Measurements from ENCODE around the gene GP5. TPM values are rescaled to one million over a fixed set of nuclear protein-coding genes. Genes with fewer than 3 reads are reported as not detected.

GP5 gene
- total and polyA plus RNA-seq, 4 donors: 0.03 to 3.3 (median 0.16) TPM

GRCh38 chr3:194439881-194440550, 41.0 kb upstream of the GP5 start:
- no peaks in the 10 kb centered on the region for H3K27me3 ChIP-seq (ENCODE audit: control insufficient read depth in 4 of 4, insufficient read depth in 4 of 4, low read length in 3 of 4)
- TF ChIP-seq RAD21 (IDR thresholded peaks at IDR 0.05) (no peak), JUND (IDR thresholded peaks at IDR 0.05) (no peak)
- H3K4me1 ChIP-seq (ENCODE audit: control insufficient read depth in 4 of 4, insufficient read depth in 4 of 4, low read length in 3 of 4): no peaks in the 10 kb centered on the region
- no peak for DNase-seq (ENCODE audit: low spot score)
- no peaks in the 10 kb centered on the region for H3K9me3 ChIP-seq (ENCODE audit: control insufficient read depth in 4 of 4, low read length in 3 of 4)
- WGBS: 88% methylated on average over 6 of the region's 6 CpGs
- no peak overlapping the region for H3K4me3 ChIP-seq (ENCODE audit: low read depth in 1 of 3, low read length in 3 of 3)
- no peak overlapping the region for H3K9ac ChIP-seq (ENCODE audit: low read depth in 1 of 2, low read length in 2 of 2)
- H3K27ac ChIP-seq (ENCODE audit: low read depth in 1 of 2, low read length in 2 of 2): no peak overlapping the region
- peaks cover 7 to 49% (median 35%) of the 10 kb centered on the region in 4 donors for H3K36me3 ChIP-seq (ENCODE audit: control insufficient read depth in 4 of 4, insufficient read depth in 3 of 4, low read depth in 1 of 4, low read length in 3 of 4)

- Histone ChIP-seq H3K36me3 (ENCODE audit: control insufficient read depth in 4 of 4, insufficient read depth in 3 of 4, low read depth in 1 of 4, low read length in 3 of 4) (peaks cover 8 to 69% (median 49%) of the 10 kb centered on the region in 4 donors), H3K4me3 (ENCODE audit: low read depth in 1 of 3, low read length in 3 of 3) (no peak overlapping the region), H3K9ac (ENCODE audit: low read depth in 1 of 2, low read length in 2 of 2) (no peak overlapping the region), H3K27ac (ENCODE audit: low read depth in 1 of 2, low read length in 2 of 2) (no peak overlapping the region), H3K9me3 (ENCODE audit: control insufficient read depth in 4 of 4, low read length in 3 of 4) (no peaks in the 10 kb centered on the region), H3K27me3 (ENCODE audit: control insufficient read depth in 4 of 4, insufficient read depth in 4 of 4, low read length in 3 of 4) (no peaks in the 10 kb centered on the region), H3K4me1 (ENCODE audit: control insufficient read depth in 4 of 4, insufficient read depth in 4 of 4, low read length in 3 of 4) (peaks cover 0 to 11% (median 5%) of the 10 kb centered on the region in 4 donors)
- DNase-seq (ENCODE audit: low spot score): no peak
- 82% methylated on average over 3 of the region's 3 CpGs for WGBS
- TF ChIP-seq SP1 (IDR thresholded peaks at IDR 0.05): no peak
- TF ChIP-seq FOXA2 (IDR thresholded peaks at IDR 0.05): no peak
- no peak for TF ChIP-seq JUND (IDR thresholded peaks at IDR 0.05)
- TF ChIP-seq EGR1 (IDR thresholded peaks at IDR 0.05; ENCODE audit: low read depth in 2 of 2): no peak
- TF ChIP-seq TAF1 (conservative IDR thresholded peaks at IDR 0.05): no peak
- TF ChIP-seq FOXA1 (IDR thresholded peaks at IDR 0.05): no peak
- TF ChIP-seq MAX (IDR thresholded peaks at IDR 0.05): no peak
- TF ChIP-seq, protein P1, sequence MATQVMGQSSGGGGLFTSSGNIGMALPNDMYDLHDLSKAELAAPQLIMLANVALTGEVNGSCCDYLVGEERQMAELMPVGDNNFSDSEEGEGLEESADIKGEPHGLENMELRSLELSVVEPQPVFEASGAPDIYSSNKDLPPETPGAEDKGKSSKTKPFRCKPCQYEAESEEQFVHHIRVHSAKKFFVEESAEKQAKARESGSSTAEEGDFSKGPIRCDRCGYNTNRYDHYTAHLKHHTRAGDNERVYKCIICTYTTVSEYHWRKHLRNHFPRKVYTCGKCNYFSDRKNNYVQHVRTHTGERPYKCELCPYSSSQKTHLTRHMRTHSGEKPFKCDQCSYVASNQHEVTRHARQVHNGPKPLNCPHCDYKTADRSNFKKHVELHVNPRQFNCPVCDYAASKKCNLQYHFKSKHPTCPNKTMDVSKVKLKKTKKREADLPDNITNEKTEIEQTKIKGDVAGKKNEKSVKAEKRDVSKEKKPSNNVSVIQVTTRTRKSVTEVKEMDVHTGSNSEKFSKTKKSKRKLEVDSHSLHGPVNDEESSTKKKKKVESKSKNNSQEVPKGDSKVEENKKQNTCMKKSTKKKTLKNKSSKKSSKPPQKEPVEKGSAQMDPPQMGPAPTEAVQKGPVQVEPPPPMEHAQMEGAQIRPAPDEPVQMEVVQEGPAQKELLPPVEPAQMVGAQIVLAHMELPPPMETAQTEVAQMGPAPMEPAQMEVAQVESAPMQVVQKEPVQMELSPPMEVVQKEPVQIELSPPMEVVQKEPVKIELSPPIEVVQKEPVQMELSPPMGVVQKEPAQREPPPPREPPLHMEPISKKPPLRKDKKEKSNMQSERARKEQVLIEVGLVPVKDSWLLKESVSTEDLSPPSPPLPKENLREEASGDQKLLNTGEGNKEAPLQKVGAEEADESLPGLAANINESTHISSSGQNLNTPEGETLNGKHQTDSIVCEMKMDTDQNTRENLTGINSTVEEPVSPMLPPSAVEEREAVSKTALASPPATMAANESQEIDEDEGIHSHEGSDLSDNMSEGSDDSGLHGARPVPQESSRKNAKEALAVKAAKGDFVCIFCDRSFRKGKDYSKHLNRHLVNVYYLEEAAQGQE (IDR thresholded peaks at IDR 0.05): no peak
- TF ChIP-seq ZBTB33 (IDR thresholded peaks at IDR 0.05): no peak
- no peak for TF ChIP-seq YY1 (IDR thresholded peaks at IDR 0.05)
- TF ChIP-seq NR2F2 (IDR thresholded peaks at IDR 0.05): no peak
- TF ChIP-seq HNF4G (IDR thresholded peaks at IDR 0.05): no peak
- TF ChIP-seq ATF3 (IDR thresholded peaks at IDR 0.05): no peak
- TF ChIP-seq GABPA (IDR thresholded peaks at IDR 0.05 in 1 of 2, conservative IDR thresholded peaks at IDR 0.05 in 1 of 2): no peak
- TF ChIP-seq HNF4A (conservative IDR thresholded peaks at IDR 0.05): no peak
- TF ChIP-seq RAD21 (IDR thresholded peaks at IDR 0.05): no peak
- TF ChIP-seq, protein P2, sequence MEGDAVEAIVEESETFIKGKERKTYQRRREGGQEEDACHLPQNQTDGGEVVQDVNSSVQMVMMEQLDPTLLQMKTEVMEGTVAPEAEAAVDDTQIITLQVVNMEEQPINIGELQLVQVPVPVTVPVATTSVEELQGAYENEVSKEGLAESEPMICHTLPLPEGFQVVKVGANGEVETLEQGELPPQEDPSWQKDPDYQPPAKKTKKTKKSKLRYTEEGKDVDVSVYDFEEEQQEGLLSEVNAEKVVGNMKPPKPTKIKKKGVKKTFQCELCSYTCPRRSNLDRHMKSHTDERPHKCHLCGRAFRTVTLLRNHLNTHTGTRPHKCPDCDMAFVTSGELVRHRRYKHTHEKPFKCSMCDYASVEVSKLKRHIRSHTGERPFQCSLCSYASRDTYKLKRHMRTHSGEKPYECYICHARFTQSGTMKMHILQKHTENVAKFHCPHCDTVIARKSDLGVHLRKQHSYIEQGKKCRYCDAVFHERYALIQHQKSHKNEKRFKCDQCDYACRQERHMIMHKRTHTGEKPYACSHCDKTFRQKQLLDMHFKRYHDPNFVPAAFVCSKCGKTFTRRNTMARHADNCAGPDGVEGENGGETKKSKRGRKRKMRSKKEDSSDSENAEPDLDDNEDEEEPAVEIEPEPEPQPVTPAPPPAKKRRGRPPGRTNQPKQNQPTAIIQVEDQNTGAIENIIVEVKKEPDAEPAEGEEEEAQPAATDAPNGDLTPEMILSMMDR (IDR thresholded peaks at IDR 0.05; ENCODE audit: low read depth, low read length, missing input control): no peak
- no peak for TF ChIP-seq RXRA (IDR thresholded peaks at IDR 0.05)
Measured at GRCh38 chr3:194434503-194434902, 35.4 kb upstream of the GP5 start.

All from liver (tissue), 9 donors.